Loucy (cell line): ENCODE measurements around the gene SPEM1.

ENCODE experiments used
- H2AFZ ChIP-seq: fragments of 200-600 bp; sonication (generic); 2 replicates; pipeline ENCODE4 v1.6.0; 2016; ENCODE audit warnings: antibody characterized with exemption, mild to moderate bottlenecking, low read length, moderate library complexity
- H3F3A ChIP-seq: fragments of 200-600 bp; 2 replicates; pipeline ENCODE4 v1.6.0; 2016; ENCODE audit warnings: antibody characterized with exemption, low read depth, mild to moderate bottlenecking
- H3K27me3 ChIP-seq: fragments of 200-600 bp; sonication (generic); 2 replicates; pipeline ENCODE4 v1.6.1; 2014; ENCODE audit warnings: low read length, mild to moderate bottlenecking; ENCODE audit not compliant: insufficient read depth, poor library complexity, severe bottlenecking
- H3K36me3 ChIP-seq: fragments of 200-600 bp; sonication (generic); 2 replicates; pipeline ENCODE4 v1.6.1; 2016; ENCODE audit warnings: low read length; ENCODE audit not compliant: insufficient read depth
- H3K4me1 ChIP-seq: fragments of 200-600 bp; sonication (generic); 2 replicates; pipeline ENCODE4 v1.5.1; 2014; ENCODE audit warnings: low read length, mild to moderate bottlenecking; ENCODE audit not compliant: insufficient read depth, poor library complexity, severe bottlenecking
- H3K4me2 ChIP-seq: fragments of 200-600 bp; sonication (generic); 2 replicates; pipeline ENCODE4 v1.6.0; 2014; ENCODE audit warnings: antibody characterized with exemption, low read length, low read depth, mild to moderate bottlenecking; ENCODE audit not compliant: poor library complexity, severe bottlenecking
- H3K4me3 ChIP-seq: fragments of 200-600 bp; sonication (generic); 2 replicates; pipeline ENCODE4 v1.5.1; 2014; ENCODE audit warnings: low read length, mild to moderate bottlenecking, mixed read lengths; ENCODE audit not compliant: poor library complexity, severe bottlenecking
- H3K79me2 ChIP-seq: fragments of 200-600 bp; sonication (generic); 2 replicates; pipeline ENCODE4 v1.6.1; 2014; ENCODE audit warnings: low read length; ENCODE audit not compliant: insufficient read depth
- H3K9ac ChIP-seq: fragments of 200-600 bp; sonication (generic); 2 replicates; pipeline ENCODE4 v1.6.0; 2014; ENCODE audit warnings: mild to moderate bottlenecking, low read depth, low read length, moderate library complexity; ENCODE audit not compliant: poor library complexity, severe bottlenecking
- H3K9me2 ChIP-seq: fragments of 200-600 bp; sonication (generic); replicated peaks from 2 replicates; pipeline ENCODE4 v1.6.1; 2016; ENCODE audit warnings: low read depth, low read length, mixed read lengths
- H3K9me3 ChIP-seq: fragments of 200-600 bp; sonication (generic); 2 replicates; pipeline ENCODE4 v1.6.1; 2014; ENCODE audit warnings: mild to moderate bottlenecking, antibody characterized with exemption, low read length, low read depth; ENCODE audit not compliant: insufficient read depth
- H4K20me1 ChIP-seq: fragments of 200-600 bp; sonication (generic); 2 replicates; pipeline ENCODE4 v1.6.0; 2014; ENCODE audit warnings: antibody characterized with exemption, low read length, mild to moderate bottlenecking; ENCODE audit not compliant: insufficient read depth, poor library complexity, severe bottlenecking
- EZH2phosphoT487 ChIP-seq: fragments of 200-600 bp; IDR thresholded peaks from 2 replicates; pipeline ENCODE4 v1.6.1; 2018; ENCODE audit warnings: antibody characterized with exemption, mild to moderate bottlenecking, moderate library complexity, borderline replicate concordance
- TF ChIP-seq, protein P1 (sequence below): fragments of 200-600 bp; sonication (generic); conservative IDR thresholded peaks from 2 replicates; pipeline ENCODE4 v1.5.1; 2014; ENCODE audit warnings: mild to moderate bottlenecking, antibody characterized with exemption, low read length

SPEM1 gene

GRCh38 chr17:7460850-7461660 lies 40.9 kb downstream of the SPEM1 start:
- no peak overlapping the region for H3K4me3 ChIP-seq
- H3K9me3 ChIP-seq = no peaks in the 10 kb centered on the region
- H3K27me3 ChIP-seq = no peaks in the 10 kb centered on the region
- H3K36me3 ChIP-seq = peaks cover 13% of the 10 kb centered on the region; the same call in 1 of the 2 replicates
- TF ChIP-seq EZH2phosphoT487 = no peak
- TF ChIP-seq, protein P1, sequence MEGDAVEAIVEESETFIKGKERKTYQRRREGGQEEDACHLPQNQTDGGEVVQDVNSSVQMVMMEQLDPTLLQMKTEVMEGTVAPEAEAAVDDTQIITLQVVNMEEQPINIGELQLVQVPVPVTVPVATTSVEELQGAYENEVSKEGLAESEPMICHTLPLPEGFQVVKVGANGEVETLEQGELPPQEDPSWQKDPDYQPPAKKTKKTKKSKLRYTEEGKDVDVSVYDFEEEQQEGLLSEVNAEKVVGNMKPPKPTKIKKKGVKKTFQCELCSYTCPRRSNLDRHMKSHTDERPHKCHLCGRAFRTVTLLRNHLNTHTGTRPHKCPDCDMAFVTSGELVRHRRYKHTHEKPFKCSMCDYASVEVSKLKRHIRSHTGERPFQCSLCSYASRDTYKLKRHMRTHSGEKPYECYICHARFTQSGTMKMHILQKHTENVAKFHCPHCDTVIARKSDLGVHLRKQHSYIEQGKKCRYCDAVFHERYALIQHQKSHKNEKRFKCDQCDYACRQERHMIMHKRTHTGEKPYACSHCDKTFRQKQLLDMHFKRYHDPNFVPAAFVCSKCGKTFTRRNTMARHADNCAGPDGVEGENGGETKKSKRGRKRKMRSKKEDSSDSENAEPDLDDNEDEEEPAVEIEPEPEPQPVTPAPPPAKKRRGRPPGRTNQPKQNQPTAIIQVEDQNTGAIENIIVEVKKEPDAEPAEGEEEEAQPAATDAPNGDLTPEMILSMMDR = no peak
- H3K79me2 ChIP-seq = peaks cover 4% of the 10 kb centered on the region; the same call in 1 of the 2 replicates
- peaks cover 4% of the 10 kb centered on the region; the same call in 1 of the 2 replicates for H3F3A ChIP-seq
- no peak overlapping the region for H3K4me2 ChIP-seq
- no peak overlapping the region for H3K9ac ChIP-seq
- H4K20me1 ChIP-seq = no peaks in the 10 kb centered on the region
- peaks cover 11% of the 10 kb centered on the region for H3K4me1 ChIP-seq
- no peaks in the 10 kb centered on the region for H3K9me2 ChIP-seq
- no peak overlapping the region for H2AFZ ChIP-seq

DNA sequence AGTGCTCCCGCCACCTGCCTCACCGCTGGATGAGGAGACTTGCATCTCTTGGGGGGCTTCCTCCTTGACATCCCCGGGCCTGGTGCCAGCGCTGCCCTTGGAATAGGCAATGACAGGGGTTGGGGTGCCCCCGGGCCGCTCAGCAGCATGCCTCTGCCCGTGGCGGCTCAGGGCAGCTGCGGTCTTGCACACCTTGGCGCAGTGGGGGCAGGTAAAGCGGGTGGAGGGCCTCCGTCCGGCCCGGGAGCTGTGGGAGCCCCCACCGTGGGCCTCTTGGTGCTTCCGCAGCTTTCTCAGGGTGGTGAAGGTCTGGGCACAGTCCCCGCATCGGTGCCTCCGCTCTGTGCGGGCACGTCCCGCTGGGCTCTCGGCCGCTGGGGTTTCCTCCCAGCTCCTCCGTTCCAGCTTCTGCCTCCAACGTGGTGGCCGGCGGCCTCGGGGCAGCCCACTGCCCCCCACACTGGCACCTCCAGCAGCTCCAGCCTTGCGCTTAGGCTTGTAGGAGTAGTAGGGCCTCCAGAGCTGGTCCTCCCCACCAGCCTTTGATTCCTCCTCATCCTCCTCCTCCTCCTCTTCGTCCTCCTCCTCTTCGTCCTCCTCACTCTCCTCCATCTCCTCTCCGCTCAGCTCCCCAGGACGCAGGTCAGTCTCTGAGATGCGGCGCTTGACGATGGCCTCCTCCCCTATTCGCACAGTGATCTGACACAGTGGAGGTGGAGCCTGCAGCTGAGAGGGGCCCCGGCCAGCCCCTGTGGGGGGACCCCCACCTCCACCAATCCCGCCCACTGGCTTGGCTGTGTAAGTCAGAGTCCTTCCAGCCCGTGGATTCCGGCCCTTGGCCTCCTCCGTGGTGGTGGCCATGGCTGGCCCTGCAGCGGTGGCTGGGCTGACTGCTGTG lies 42.6 kb downstream of the SPEM1 start:
- Histone ChIP-seq H3K4me2 (no peak overlapping the region), H3K36me3 (peaks cover 13% of the 10 kb centered on the region; the same call in 1 of the 2 replicates), H3K9ac (no peak overlapping the region), H4K20me1 (peaks cover 3% of the 10 kb centered on the region), H2AFZ (no peak overlapping the region), H3K4me3 (no peak overlapping the region), H3K9me2 (no peaks in the 10 kb centered on the region), H3K4me1 (peaks cover 8% of the 10 kb centered on the region), H3K79me2 (peaks cover 2% of the 10 kb centered on the region; the same call in 1 of the 2 replicates), H3K9me3 (no peaks in the 10 kb centered on the region), H3K27me3 (no peaks in the 10 kb centered on the region), H3F3A (peaks cover 4% of the 10 kb centered on the region; the same call in 1 of the 2 replicates)
- TF ChIP-seq, protein P1 = no peak
- no peak for TF ChIP-seq EZH2phosphoT487

DNA sequence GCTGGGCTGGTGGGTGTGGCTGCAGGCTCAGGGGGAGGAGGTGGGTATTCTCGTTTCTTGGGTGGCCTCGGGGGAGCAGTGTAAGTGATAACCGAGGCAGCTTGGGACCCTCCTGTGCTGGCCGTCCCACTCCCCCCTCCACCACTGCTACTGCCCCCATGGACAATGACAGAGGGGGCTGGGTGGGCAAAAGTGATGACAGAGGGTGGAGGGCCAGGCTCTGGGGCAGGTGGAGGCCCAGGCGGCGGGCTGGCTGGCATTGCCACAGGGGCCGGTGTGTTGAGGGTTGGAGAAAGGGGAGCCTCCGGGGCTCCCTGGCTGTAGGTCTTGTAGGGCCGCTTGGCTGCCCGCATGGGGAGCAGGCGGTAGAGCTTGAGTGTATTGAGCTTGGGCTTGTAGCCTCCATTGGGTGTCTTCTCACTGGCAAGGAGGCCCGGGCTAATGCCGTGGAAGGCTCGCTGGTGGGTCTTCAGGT lies 43.3 kb downstream of the SPEM1 start:
- no peak overlapping the region for H2AFZ ChIP-seq
- H3K9ac ChIP-seq = no peak overlapping the region
- H3K4me2 ChIP-seq = no peak overlapping the region
- 0 out of 2 replicates have a peak, but pooled peaks cover 3% of the 10 kb centered on the region for H3K79me2 ChIP-seq
- H4K20me1 ChIP-seq = peaks cover 3% of the 10 kb centered on the region
- no peak overlapping the region for H3K4me3 ChIP-seq
- H3K9me3 ChIP-seq = no peaks in the 10 kb centered on the region
- peaks cover 9% of the 10 kb centered on the region for H3K4me1 ChIP-seq
- peaks cover 4% of the 10 kb centered on the region; the same call in 1 of the 2 replicates for H3F3A ChIP-seq
- H3K27me3 ChIP-seq = no peaks in the 10 kb centered on the region
- peaks cover 13% of the 10 kb centered on the region; the same call in 1 of the 2 replicates for H3K36me3 ChIP-seq
- H3K9me2 ChIP-seq = no peaks in the 10 kb centered on the region
- TF ChIP-seq, protein P1 = no peak
- TF ChIP-seq EZH2phosphoT487 = no peak
